ENCODE measurements around the gene PRKN. TPM values are rescaled to one million over a fixed set of nuclear protein-coding genes. Genes with fewer than 3 reads are reported as not detected.

Gene PRKN
- total RNA-seq, 1 donor from 2014 or later: 1.2 TPM

DNA sequence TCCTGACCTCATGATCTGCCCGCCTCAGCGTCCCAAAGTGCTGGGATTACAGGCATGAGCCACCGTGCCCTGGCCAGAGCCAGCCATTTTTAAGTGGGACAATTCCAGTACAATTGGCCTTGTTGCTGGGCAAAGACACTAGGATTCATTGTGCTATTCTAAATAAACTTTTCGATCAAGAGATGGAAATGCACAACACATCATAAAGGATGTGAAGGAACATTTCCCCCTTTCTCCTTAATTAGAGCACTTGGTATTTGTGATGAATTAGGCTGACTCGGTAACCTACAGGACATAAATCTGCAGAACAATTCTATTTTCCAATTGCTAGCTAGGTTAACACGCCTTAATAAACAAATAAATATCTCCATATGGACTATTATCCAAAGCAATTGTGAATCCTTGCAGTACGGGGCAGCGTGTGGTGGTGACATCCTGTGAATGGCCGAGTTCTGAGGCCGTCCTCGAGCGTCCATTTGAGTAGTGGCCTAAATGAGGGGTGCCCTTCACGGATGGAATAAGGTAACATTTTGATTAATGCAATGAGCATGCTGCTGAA, 1047.5 kb downstream of the PRKN start:
- Histone ChIP-seq H3K36me3 (ENCODE audit: control insufficient read depth, insufficient read depth, low read length) (no peaks in the 10 kb centered on the region), H3K27me3 (ENCODE audit: control insufficient read depth, insufficient read depth, low read length) (no peaks in the 10 kb centered on the region), H3K4me3 (ENCODE audit: low read depth, low read length) (no peak overlapping the region)
- TF ChIP-seq, protein P1, sequence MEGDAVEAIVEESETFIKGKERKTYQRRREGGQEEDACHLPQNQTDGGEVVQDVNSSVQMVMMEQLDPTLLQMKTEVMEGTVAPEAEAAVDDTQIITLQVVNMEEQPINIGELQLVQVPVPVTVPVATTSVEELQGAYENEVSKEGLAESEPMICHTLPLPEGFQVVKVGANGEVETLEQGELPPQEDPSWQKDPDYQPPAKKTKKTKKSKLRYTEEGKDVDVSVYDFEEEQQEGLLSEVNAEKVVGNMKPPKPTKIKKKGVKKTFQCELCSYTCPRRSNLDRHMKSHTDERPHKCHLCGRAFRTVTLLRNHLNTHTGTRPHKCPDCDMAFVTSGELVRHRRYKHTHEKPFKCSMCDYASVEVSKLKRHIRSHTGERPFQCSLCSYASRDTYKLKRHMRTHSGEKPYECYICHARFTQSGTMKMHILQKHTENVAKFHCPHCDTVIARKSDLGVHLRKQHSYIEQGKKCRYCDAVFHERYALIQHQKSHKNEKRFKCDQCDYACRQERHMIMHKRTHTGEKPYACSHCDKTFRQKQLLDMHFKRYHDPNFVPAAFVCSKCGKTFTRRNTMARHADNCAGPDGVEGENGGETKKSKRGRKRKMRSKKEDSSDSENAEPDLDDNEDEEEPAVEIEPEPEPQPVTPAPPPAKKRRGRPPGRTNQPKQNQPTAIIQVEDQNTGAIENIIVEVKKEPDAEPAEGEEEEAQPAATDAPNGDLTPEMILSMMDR (IDR thresholded peaks at IDR 0.05; ENCODE audit: insufficient read depth, low read length, poor library complexity, severe bottlenecking): no peak
- DNase-seq (ENCODE audit: low read depth): no peak

DNA sequence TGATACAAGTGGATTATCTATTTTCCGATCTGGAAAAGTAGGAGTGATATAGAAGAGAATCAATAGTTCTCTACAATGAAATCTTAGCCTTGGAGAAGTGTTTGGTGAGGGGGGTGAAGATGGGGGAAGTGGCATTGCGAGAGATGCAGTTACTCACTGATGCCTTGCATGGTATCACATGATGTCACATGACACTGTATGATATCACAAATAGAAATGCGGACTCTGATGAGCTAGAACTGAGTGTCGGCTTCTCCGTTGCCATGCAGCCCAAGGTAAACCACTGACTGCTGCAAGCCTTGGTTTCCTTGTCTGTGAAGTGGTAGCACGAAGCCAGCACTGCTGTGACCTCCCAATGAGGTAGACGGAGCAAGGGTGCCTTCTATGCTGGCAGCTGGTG, 1050.4 kb downstream of the PRKN start:
- H3K27me3 ChIP-seq (ENCODE audit: control insufficient read depth, insufficient read depth, low read length): no peaks in the 10 kb centered on the region
- no peak for DNase-seq (ENCODE audit: low read depth)
- TF ChIP-seq, protein P1 (IDR thresholded peaks at IDR 0.05; ENCODE audit: insufficient read depth, low read length, poor library complexity, severe bottlenecking): no peak
- no peak overlapping the region for H3K4me3 ChIP-seq (ENCODE audit: low read depth, low read length)
- no peaks in the 10 kb centered on the region for H3K36me3 ChIP-seq (ENCODE audit: control insufficient read depth, insufficient read depth, low read length)

DNA sequence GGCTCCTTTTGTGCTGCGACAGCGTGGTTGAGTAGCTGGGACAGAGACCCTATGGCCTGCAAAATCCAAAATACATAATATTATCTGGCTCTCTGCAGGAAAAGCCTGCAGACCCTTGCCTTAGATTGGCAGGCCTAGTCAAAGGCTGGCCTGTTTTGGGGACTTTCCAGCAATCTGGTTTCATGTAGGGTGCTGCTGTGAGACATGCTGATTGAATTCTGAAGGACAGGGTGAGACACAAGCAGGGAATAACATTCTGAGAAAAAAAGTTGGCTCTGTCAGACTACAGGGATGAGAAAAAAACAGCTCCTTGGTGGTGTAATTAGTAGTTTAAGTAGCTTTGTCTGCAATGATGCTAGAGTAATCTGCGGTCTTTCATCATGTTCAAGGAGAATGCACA, 1051.0 kb downstream of the PRKN start:
- H3K27me3 ChIP-seq (ENCODE audit: control insufficient read depth, insufficient read depth, low read length): no peaks in the 10 kb centered on the region
- H3K4me3 ChIP-seq (ENCODE audit: low read depth, low read length): no peak overlapping the region
- H3K36me3 ChIP-seq (ENCODE audit: control insufficient read depth, insufficient read depth, low read length): no peaks in the 10 kb centered on the region
- DNase-seq (ENCODE audit: low read depth): no peak
- TF ChIP-seq, protein P1 (IDR thresholded peaks at IDR 0.05; ENCODE audit: insufficient read depth, low read length, poor library complexity, severe bottlenecking): no peak

DNA sequence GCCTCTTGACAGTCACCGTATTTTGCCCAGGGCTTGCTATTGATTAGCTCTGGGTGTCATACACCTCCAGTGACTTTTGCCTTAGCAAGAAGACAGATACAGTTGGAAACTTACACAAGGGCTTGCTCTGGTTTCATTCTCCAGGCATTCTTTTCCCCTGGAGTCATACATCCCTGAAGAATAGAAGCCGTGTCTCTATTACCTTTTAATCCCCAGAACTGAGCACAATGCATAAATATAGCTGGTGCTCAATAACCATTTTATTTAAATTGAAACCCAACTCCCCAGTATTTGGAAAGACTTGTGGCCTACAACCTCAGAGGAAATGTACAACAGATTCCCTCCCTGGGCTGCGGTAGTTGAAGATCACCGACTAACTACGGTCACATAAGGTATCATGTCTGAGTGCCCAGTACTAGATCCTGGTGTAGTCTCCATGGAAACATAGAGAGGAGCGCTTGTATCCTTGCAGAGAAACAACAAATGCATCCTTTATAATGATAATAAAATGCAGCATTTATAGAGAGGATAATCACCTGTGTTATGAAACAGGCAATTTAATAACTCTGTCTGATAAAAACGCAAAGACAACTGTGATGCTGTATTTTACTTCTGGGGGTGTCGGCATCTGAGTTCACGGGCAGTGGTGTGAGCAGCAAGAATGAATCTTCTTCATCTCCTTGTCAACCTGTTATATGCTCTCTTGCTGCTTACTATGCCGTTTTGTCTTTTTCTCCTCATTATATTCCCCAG, 1052.5 kb downstream of the PRKN start:
- DNase-seq (ENCODE audit: low read depth): no peak
- TF ChIP-seq, protein P1 (IDR thresholded peaks at IDR 0.05; ENCODE audit: insufficient read depth, low read length, poor library complexity, severe bottlenecking): no peak
- H3K27me3 ChIP-seq (ENCODE audit: control insufficient read depth, insufficient read depth, low read length): no peaks in the 10 kb centered on the region
- no peaks in the 10 kb centered on the region for H3K36me3 ChIP-seq (ENCODE audit: control insufficient read depth, insufficient read depth, low read length)
- H3K4me3 ChIP-seq (ENCODE audit: low read depth, low read length): no peak overlapping the region

DNA sequence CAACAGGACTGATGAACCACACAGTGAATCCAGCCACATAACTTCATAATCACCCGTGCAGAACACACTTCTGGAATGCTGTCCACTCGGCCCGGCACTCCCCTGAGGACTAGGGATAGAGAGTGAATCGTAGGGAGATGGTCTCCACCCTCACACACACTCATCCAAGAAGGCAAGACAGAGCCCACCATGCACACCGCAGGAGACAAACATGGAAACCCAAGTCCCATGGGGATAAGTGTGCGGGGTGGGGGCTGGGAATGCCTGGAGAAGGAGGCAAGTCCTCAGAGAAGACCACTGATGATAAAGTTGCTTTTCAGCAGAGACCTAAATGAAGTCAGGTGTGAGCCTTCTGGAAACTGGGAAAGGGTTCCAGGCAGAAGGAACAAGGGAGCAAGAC, 1054.5 kb downstream of the PRKN start:
- TF ChIP-seq, protein P1 (IDR thresholded peaks at IDR 0.05; ENCODE audit: insufficient read depth, low read length, poor library complexity, severe bottlenecking): no peak
- no peaks in the 10 kb centered on the region for H3K36me3 ChIP-seq (ENCODE audit: control insufficient read depth, insufficient read depth, low read length)
- H3K27me3 ChIP-seq (ENCODE audit: control insufficient read depth, insufficient read depth, low read length): no peaks in the 10 kb centered on the region
- H3K4me3 ChIP-seq (ENCODE audit: low read depth, low read length): no peak overlapping the region
- no peak for DNase-seq (ENCODE audit: low read depth)

DNA sequence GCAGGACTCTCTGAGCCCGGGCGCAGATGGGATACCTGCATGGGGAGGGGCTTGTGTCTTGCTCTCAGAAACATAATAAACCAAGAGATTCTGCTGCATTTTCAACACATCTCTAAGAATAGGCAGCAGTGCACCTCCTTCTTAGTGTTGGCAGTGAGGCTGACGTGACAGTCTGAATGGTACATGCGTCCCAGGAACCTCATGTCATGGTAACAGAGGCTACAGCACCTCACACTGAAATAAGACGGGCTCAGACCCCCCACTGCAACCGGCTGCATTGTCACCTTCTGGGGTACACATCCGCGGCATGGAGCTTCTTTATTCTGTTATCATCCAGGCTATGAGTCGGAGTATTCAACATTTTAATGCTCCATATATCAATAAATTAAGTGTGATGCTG, 1056.4 kb downstream of the PRKN start:
- no peaks in the 10 kb centered on the region for H3K36me3 ChIP-seq (ENCODE audit: control insufficient read depth, insufficient read depth, low read length)
- no peaks in the 10 kb centered on the region for H3K27me3 ChIP-seq (ENCODE audit: control insufficient read depth, insufficient read depth, low read length)
- no peak overlapping the region for H3K4me3 ChIP-seq (ENCODE audit: low read depth, low read length)
- no peak for DNase-seq (ENCODE audit: low read depth)
- TF ChIP-seq, protein P1 (IDR thresholded peaks at IDR 0.05; ENCODE audit: insufficient read depth, low read length, poor library complexity, severe bottlenecking): no peak

Measured in kidney epithelial cell (primary cell).